Activated CD4-positive, alpha-beta memory T cell treated with anti-CD3 and anti-CD28 coated beads, Interleukin-2, amount 10 ng/mL, durations not matched to agents 7 days and 5 days (primary cell): ENCODE measurements around the gene RDX. TPM values are rescaled to one million over a fixed set of nuclear protein-coding genes. Genes with fewer than 3 reads are reported as not detected.
A peak's percentile ranks its signal among the peaks of the same experiment; 100 is the strongest.

Experiments
- CTCF ChIA-PET: fragments of 350-600 bp; sonication (Branson Sonifier 250); formaldehyde crosslinking; loops from one replicate; lab custom pipeline; 2021; ENCODE audit warnings: antibody characterized with exemption, inconsistent platforms; lab: Charles Lee
- POLR2A ChIA-PET: fragments of 350-600 bp; sonication (Branson Sonifier 250); formaldehyde crosslinking; loops from one replicate; lab custom pipeline; 2021; ENCODE audit warnings: antibody characterized with exemption; lab: Charles Lee
- DNase-seq: peaks from one replicate; pipeline ENCODE4 v3.0.0-alpha.2; 2020
- H3K27ac Mint-ChIP-seq: one replicate; pipeline ENCODE4 v1.8.0; 2021; ENCODE audit warnings: mild to moderate bottlenecking, mixed read lengths
- H3K27me3 Mint-ChIP-seq: one replicate; pipeline ENCODE4 v1.8.0; 2021; ENCODE audit warnings: mixed read lengths
- H3K36me3 Mint-ChIP-seq: one replicate; pipeline ENCODE4 v1.8.0; 2021; ENCODE audit warnings: low read depth, mixed read lengths
- H3K4me1 Mint-ChIP-seq: one replicate; pipeline ENCODE4 v1.8.0; 2021; ENCODE audit warnings: mixed read lengths
- H3K4me3 Mint-ChIP-seq: one replicate; pipeline ENCODE4 v1.8.0; 2021; ENCODE audit warnings: mild to moderate bottlenecking, mixed read lengths
- H3K9me3 Mint-ChIP-seq: one replicate; pipeline ENCODE4 v1.8.0; 2021; ENCODE audit warnings: mixed read lengths
- total RNA-seq, 2 experiments: library from RNA; stranded (reverse); gene quantifications; one replicate each; pipeline ENCODE4 v1.2.3, GENCODE V29; 2021

Gene RDX
- total RNA-seq = 10 to 100 TPM; 53.5 to 54.4 TPM

GRCh38 chr11:110296226-110297075 lies at the start of gene RDX:
Gene RDX, minus strand, starts transcription at chr11:110296614. Its CDS starts 16,922 bp downstream, at chr11:110279692.
- Mint-ChIP-seq H3K36me3 (peaks cover 20% of the 10 kb centered on the region), H3K4me3 (peak within 1 kb of the TSS; percentile 91), H3K27me3 (no peaks in the 10 kb centered on the region), H3K27ac (peak within 1 kb of the TSS; percentile 77), H3K9me3 (no peaks in the 10 kb centered on the region), H3K4me1 (peaks cover 45% of the 10 kb centered on the region)
- DNase-seq = peak; percentile 66
- ChIA-PET POLR2A (interaction anchor here (0.7 to 3.4 kb wide), 15 partner anchors 9 to 219 kb away, joined by 3 to 17 read pairs (median 3); partner anchors contain the start of gene FDX1), CTCF (interaction anchor here (1.0 to 2.3 kb wide), 2 partner anchors 95 to 133 kb away, joined by 4 to 7 read pairs; partner anchors contain the start of gene FDX1)

- DNase-seq = no peak
- Mint-ChIP-seq H3K9me3 (peaks cover 15% of the 10 kb centered on the region), H3K27me3 (no peaks in the 10 kb centered on the region), H3K4me1 (peaks cover 65% of the 10 kb centered on the region), H3K4me3 (peak overlapping the region; percentile 9), H3K36me3 (peaks cover 28% of the 10 kb centered on the region), H3K27ac (peak overlapping the region; percentile 97)
- ChIA-PET CTCF (no interaction called here), POLR2A (interaction anchor here (1.4 to 2.9 kb wide), 3 partner anchors 17 to 84 kb away, joined by 8 to 11 read pairs (median 10); partner anchors contain the start of genes FDX1 and RDX)
These were observed 49.3 kb upstream of the RDX start for GRCh38 chr11:110345743-110346142.

GRCh38 chr11:110340436-110340835 lies 44.0 kb upstream of the RDX start:
- ChIA-PET POLR2A (no interaction called here), CTCF (interaction anchor here (0.8 to 2.1 kb wide), 3 partner anchors 8 to 142 kb away, joined by 3 to 7 read pairs (median 3); no protein-coding TSS in a partner anchor)
- peaks cover 15% of the 10 kb centered on the region for H3K9me3 Mint-ChIP-seq
- no peak overlapping the region for H3K27ac Mint-ChIP-seq
- H3K4me1 Mint-ChIP-seq = peaks cover 39% of the 10 kb centered on the region
- H3K27me3 Mint-ChIP-seq = no peaks in the 10 kb centered on the region
- no peak for DNase-seq
- no peak overlapping the region for H3K4me3 Mint-ChIP-seq
- H3K36me3 Mint-ChIP-seq = peaks cover 34% of the 10 kb centered on the region

GRCh38 chr11:110339456-110340250 lies 43.2 kb upstream of the RDX start:
- POLR2A ChIA-PET = interaction anchor here (1.4 kb wide), 1 partner anchor 11 kb away, joined by 5 read pairs; no protein-coding TSS in a partner anchor
- H3K27me3 Mint-ChIP-seq = no peaks in the 10 kb centered on the region
- no peak overlapping the region for H3K4me3 Mint-ChIP-seq
- H3K36me3 Mint-ChIP-seq = peaks cover 29% of the 10 kb centered on the region
- H3K4me1 Mint-ChIP-seq = peaks cover 31% of the 10 kb centered on the region
- peaks cover 12% of the 10 kb centered on the region for H3K9me3 Mint-ChIP-seq
- no peak for DNase-seq
- no peak overlapping the region for H3K27ac Mint-ChIP-seq
- CTCF ChIA-PET = interaction anchor here (0.7 to 2.1 kb wide), 4 partner anchors 9 to 141 kb away, joined by 3 to 7 read pairs (median 3); no protein-coding TSS in a partner anchor

GRCh38 chr11:110338684-110339083 lies 42.3 kb upstream of the RDX start:
- POLR2A ChIA-PET = interaction anchor here (1.2 to 1.4 kb wide), 2 partner anchors 10 to 11 kb away, joined by 4 to 5 read pairs; no protein-coding TSS in a partner anchor
- Mint-ChIP-seq H3K4me1 (peaks cover 27% of the 10 kb centered on the region), H3K36me3 (peaks cover 27% of the 10 kb centered on the region), H3K4me3 (no peak overlapping the region), H3K27me3 (no peaks in the 10 kb centered on the region), H3K27ac (no peak overlapping the region), H3K9me3 (peaks cover 8% of the 10 kb centered on the region)
- no peak for DNase-seq
- CTCF ChIA-PET = interaction anchor here (0.7 to 2.1 kb wide), 2 partner anchors 10 to 11 kb away, joined by 3 to 7 read pairs; no protein-coding TSS in a partner anchor

GRCh38 chr11:110337570-110338193 lies 41.3 kb upstream of the RDX start:
- H3K36me3 Mint-ChIP-seq = peaks cover 25% of the 10 kb centered on the region
- peaks cover 3% of the 10 kb centered on the region for H3K9me3 Mint-ChIP-seq
- no peaks in the 10 kb centered on the region for H3K27me3 Mint-ChIP-seq
- peak; percentile 58 for DNase-seq
- CTCF ChIA-PET = no interaction called here
- no peak overlapping the region for H3K4me3 Mint-ChIP-seq
- H3K27ac Mint-ChIP-seq = no peak overlapping the region
- peaks cover 24% of the 10 kb centered on the region for H3K4me1 Mint-ChIP-seq
- POLR2A ChIA-PET = interaction anchor here (0.6 to 1.2 kb wide), 3 partner anchors 9 to 12 kb away, joined by 3 to 4 read pairs (median 3); no protein-coding TSS in a partner anchor

GRCh38 chr11:110336054-110336453 lies 39.6 kb upstream of the RDX start:
- Mint-ChIP-seq H3K36me3 (peaks cover 33% of the 10 kb centered on the region), H3K27ac (no peak overlapping the region), H3K9me3 (peaks cover 9% of the 10 kb centered on the region), H3K27me3 (no peaks in the 10 kb centered on the region), H3K4me1 (peaks cover 29% of the 10 kb centered on the region), H3K4me3 (no peak overlapping the region)
- CTCF ChIA-PET = no interaction called here
- POLR2A ChIA-PET = no interaction called here
- DNase-seq = no peak

GRCh38 chr11:110335358-110335757 lies 38.9 kb upstream of the RDX start:
- DNase-seq = no peak
- Mint-ChIP-seq H3K4me3 (no peak overlapping the region), H3K36me3 (peaks cover 39% of the 10 kb centered on the region), H3K4me1 (peaks cover 31% of the 10 kb centered on the region), H3K9me3 (peaks cover 9% of the 10 kb centered on the region), H3K27me3 (no peaks in the 10 kb centered on the region), H3K27ac (no peak overlapping the region)
- CTCF ChIA-PET = no interaction called here
- POLR2A ChIA-PET = no interaction called here

GRCh38 chr11:110331626-110332025 lies 35.2 kb upstream of the RDX start:
- no peak for DNase-seq
- CTCF ChIA-PET = interaction anchor here (1.0 kb wide), 1 partner anchor 99 kb away, joined by 3 read pairs; no protein-coding TSS in a partner anchor
- POLR2A ChIA-PET = interaction anchor here (1.1 to 1.6 kb wide), 2 partner anchors 17 to 35 kb away, joined by 4 to 6 read pairs; partner anchors contain the start of gene RDX
- H3K27me3 Mint-ChIP-seq = no peaks in the 10 kb centered on the region
- peaks cover 9% of the 10 kb centered on the region for H3K9me3 Mint-ChIP-seq
- peaks cover 36% of the 10 kb centered on the region for H3K36me3 Mint-ChIP-seq
- H3K4me1 Mint-ChIP-seq = peaks cover 38% of the 10 kb centered on the region
- no peak overlapping the region for H3K4me3 Mint-ChIP-seq
- H3K27ac Mint-ChIP-seq = no peak overlapping the region

- Mint-ChIP-seq H3K27ac (peak overlapping the region; percentile 90), H3K9me3 (peaks cover 10% of the 10 kb centered on the region), H3K4me1 (peaks cover 42% of the 10 kb centered on the region), H3K27me3 (no peaks in the 10 kb centered on the region), H3K36me3 (peaks cover 32% of the 10 kb centered on the region), H3K4me3 (peak overlapping the region; percentile 84)
- ChIA-PET POLR2A (interaction anchor here (0.6 to 2.8 kb wide), 10 partner anchors 8 to 132 kb away, joined by 3 to 17 read pairs (median 4); partner anchors contain the start of genes FDX1 and RDX), CTCF (interaction anchor here (0.6 to 1.3 kb wide), 5 partner anchors 10 to 122 kb away, joined by 3 to 5 read pairs (median 4); no protein-coding TSS in a partner anchor)
- no peak for DNase-seq
These were observed 33.0 kb upstream of the RDX start for GRCh38 chr11:110329445-110329844.

GRCh38 chr11:110327508-110327907 lies 31.1 kb upstream of the RDX start:
- H3K27ac Mint-ChIP-seq = peak overlapping the region; percentile 90
- H3K4me3 Mint-ChIP-seq = peak overlapping the region; percentile 84
- peaks cover 42% of the 10 kb centered on the region for H3K4me1 Mint-ChIP-seq
- no peak for DNase-seq
- peaks cover 10% of the 10 kb centered on the region for H3K9me3 Mint-ChIP-seq
- CTCF ChIA-PET = interaction anchor here (0.8 kb wide), 1 partner anchor 12 kb away, joined by 3 read pairs; no protein-coding TSS in a partner anchor
- POLR2A ChIA-PET = interaction anchor here (2.1 to 2.8 kb wide), 3 partner anchors 18 to 103 kb away, joined by 7 to 17 read pairs (median 10); partner anchors contain the start of genes FDX1 and RDX
- H3K27me3 Mint-ChIP-seq = no peaks in the 10 kb centered on the region
- H3K36me3 Mint-ChIP-seq = peaks cover 24% of the 10 kb centered on the region
